ENCODE results near the gene PRPH.

Gene PRPH

DNA sequence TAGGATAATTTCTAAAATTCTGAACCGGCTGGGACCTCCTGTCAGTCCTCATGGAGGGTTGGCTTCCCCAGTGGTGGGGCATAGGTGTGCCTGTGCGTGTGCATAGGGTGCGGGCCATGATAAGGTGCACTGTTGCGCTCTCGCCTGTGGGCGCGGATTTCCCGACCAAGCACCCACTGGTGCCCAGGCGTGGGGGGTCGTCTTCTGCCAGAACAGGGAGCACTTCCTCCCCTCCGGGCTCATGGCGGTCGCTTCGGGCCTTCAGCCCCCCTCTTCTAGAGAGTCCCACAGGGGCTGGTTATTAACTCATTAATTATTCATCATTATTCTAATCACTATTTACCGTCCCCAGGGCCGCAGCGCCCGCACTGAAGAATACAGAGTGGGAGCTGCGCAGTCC, 39.3 kb downstream of the PRPH start:
- no peak for DNase-seq

DNA sequence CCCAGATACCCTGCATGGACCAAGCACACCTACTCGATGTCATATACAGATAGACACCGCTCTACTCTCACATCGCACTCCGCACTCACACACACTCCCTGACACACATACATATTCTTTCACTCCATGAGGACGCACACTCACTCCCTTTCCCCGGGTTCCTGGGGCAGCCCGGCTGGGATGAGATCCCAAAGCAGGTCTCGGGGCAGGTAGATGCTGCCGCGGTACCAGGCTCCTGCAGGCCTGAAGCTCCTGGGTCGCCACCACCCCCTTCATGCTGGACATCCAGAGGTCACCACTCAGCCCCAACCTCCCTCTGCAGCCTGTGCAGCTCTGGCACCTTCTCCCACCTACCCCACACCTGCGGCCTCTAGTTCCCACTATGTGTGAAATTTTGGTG, 39.7 kb downstream of the PRPH start:
- DNase-seq, result no peak

DNA sequence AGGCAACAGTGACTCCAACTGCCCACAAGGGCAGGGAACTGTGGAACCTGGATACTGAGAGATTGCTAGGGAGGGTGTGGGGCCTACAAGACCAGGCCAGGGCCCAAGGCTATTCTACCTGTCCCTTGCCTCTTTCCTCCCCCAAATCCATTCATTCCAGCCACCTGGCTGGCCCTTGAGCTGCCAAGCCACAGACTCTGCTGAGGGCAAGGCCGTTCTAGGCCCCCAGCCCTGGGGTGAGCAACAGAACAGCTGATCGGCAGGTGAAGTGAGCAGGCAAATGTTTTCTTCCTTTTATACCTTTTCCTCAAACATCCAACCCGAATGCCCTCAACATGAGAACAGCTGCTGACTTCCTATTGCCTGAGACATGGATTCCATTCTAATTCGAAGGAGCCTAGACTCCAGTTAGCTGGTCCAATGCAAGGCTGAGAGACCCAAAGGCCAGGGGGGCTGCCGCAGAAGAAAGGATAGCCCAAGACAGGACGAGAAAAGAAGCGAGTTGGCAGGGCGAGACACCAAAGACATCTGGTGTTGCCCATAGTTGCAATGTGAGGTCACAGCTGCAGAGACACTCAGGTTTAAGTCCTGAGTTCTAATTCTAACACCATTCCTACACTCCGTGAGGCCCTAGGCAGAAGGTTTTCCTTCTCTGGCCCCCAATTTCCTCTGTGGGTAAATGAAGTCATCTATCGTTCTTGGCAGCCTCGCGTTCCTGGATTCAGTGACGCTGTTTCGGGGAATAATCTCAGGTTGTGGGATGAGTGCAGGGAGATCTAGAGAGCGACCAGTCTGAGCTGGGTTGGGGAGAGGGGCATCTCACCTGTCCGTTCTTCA, 40.4 kb downstream of the PRPH start:
- no peak for DNase-seq

DNA sequence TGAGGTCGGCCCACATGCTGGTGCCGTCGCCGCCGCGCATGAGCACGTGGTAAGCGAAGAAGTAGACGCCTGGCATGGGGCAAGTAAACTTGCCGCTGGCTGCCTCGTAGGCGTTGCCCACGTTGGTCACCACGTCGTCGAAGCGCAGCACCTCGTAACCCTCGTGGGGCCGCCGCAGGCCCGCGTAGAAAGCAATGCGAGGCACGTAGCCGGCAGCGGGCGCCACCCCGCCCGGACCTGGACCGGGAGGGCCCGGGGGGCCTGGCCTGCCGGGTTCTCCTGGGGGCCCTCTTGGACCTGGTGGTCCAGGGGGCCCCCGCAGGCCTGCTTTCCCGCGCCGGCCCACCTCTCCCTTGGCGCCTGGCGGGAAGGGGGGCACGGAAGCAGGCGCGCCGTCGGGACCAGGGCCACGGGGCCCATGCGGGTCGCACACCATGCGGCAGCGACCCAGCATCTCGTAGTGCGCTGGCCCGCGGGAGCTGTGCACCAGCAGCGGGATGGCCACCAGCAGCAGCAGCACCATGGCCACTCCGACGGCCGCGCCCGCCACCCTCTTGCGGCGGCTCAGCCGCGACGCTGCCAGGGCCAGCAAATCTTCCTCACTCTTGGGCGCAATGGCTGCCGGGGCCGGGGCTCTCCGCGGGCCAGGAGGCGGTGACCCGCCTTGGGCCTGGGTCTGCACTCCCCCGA, 41.2 kb downstream of the PRPH start:
- no peak for DNase-seq

DNA sequence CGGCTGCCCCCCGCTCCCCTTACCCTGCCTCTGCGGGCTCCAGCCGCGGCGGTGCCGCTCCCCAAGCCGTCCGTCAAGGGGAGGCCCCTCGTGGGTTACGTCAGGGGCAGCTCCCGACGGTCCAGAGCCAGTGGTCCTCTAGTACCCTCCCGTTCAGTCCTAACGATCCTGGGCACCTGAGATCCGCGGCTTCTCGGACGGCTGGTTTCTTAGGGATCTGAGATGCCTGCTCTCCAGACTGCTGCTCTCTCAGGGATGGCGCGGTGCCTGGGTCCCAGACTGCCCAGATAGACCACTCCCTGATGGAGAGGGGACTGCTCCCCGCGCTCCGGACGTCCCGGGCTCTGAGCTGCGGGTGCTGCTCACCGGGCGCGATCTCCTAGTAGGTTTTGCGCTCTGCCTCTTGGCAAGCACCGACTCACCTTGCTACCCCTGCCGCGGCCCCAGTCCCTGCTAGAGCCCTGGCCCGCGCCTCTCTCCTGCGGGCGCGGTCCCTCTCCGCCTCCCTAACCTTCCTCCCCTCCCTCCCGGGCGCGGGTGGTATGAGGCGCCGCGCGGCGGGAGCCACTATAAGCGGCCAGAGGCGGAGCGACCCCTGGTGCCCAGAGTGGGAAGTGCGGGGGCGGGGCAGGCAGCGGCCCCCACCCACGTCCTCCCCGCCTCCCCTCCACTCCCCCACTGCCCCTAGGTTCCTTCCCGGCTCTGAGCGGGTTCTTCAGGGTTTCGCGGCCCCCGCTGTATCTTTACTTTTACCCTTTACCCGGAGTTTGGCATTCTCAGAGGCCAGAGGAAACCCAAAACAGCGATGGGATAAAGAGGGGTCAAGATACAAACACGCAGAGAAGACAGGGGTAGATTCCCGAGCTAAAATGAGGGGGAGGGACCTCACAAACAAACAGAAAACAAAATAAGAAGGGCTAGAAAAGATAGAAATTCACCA, 42.0 kb downstream of the PRPH start, which contains the start of gene C1QL4:
Gene C1QL4 (minus strand): TSS at position 544 of the 940 bp plus-strand sequence. CDS start 711 bp downstream, outside the sequence.
- peak; percentile 53 to 62 for DNase-seq

DNA sequence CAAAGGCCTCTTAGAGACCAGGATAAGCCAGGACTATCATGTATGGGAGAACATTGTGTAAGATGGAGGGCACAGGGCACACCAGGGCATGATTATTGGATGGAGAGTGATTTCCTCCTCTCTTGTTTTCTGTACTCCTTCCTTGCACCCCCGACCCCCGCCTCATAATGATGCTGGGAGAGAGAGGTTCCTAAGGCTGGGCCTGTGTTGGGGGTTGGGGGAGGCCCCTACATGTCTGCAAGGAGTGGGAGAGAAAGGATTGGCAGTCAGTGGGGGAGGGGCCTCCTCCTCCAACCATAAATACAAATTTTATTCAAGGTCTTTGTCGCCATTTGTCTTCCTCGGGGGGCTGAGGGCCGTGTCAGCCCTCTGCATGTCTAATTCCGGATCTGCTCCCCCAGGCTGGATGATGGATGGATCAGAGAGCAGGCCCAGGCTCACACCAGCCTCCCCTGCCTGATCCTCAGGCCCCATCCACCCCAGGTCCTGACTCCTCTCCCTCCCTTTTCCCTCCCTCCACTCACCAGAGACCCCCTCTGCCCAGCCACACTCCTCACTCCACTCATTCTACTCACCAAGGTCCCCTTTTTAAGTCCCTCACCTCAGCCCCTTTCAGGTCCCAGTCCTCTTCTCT, 44.0 kb downstream of the PRPH start:
- DNase-seq, result no peak

DNA sequence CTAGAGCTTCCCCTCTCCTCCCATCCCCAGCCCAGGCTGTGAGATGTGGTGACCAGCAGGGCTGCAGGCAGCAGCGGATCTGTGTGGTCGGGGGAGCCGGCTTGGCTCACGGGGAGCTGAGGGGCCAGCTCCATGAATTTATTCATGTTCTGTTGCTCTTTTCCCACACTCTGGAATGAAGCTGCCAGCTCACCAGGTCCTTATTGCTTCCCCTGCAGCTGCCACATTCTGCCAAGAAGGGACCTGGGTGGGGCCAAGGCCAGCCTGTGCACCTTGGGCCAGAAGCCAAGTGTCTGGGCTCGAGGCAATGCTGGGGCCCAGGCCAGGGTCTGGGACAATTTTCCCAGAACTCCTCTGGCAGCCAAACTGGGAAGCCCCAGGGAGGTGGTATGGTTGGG, 44.5 kb downstream of the PRPH start:
- no peak for DNase-seq

DNA sequence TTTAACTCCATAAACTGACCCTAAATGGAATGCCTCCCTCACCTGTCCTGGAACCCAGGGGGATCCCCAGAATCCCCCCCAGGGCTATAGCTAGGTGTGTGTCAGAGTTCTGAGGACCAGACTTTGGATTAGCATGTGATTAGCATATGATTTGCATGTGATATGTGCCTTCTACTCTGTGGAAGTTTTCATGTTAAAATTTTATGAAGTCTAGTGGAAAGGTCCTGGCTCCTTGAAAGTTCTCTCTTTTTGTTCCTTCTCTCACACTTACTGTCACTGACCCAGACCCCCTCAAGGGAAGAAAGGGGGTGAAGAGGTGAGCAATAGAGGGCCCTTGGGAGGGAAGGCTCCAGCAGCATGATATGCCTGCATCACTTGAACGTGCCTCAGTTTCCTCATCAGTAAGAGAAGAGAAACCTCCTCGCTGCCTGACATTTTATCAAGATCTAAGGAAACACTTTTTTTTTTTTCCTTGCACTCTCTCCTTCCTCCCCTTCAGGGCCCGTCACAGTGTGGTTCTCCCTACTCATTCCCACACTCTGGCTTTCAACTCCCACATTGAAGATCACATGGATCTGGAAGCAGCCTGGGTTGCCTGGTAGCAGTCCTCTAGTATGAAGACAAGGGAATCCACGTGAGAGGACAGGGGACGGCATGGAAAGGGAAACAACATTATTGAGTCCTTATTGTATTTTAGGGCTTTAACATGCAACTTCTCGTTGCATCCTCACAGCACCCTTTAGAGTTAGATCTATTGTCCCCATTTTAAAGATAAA, 45.3 kb downstream of the PRPH start:
- no peak for DNase-seq

DNA sequence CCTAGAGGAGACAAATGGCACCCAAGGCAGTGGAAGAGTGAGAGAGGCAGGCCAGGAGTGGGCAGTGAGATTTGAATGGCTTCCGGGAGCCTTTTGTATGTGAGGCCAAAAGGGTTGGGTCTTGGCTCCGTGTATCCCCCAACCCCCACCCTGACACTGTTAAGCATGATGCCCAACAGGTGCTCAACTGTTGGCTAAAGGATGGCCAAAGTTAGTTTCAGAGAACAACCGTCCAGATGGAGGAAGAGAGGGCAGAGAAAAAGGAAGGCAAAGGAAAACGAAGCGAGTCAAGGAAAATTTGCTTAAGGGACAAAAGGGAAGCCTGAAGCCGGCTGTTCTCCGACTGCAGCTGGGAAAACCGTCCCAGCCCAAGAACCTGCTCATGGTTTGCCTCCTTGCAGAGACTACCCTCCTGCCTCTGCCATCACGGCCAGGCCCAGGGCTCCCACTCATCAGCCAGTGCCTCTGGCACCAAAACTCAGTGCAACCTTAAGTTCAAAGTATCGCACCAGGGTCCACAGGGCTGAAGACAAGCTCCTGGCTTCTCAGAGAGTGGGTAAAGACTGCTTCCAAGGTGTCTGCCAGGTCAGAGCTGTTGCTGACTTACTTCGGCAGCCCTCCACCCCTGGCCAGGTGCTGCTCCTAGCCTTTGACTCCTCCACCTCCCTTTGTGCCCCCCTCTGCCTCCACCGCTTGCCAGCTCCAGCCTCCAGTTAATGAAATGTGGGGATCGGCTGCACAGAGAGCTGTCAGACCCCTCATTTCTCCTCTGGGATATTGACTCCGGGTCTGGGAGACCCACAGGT, 46.2 kb downstream of the PRPH start:
- DNase-seq, result no peak

DNA sequence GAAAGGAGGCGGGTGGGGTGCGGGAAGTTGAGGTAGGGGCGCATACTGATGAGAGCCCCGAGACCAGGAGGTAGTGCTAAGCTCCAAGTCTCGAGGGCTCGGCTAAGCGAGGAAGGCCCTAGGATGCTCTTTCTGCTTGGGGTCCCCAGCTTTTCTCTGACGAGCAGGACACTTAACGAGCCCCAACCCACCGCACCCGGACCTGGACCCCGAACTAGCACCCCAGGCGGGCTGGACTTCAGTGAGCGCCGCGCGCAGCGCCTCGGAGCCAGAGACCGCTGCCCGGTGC, 46.8 kb downstream of the PRPH start:
- no peak for DNase-seq

DNA sequence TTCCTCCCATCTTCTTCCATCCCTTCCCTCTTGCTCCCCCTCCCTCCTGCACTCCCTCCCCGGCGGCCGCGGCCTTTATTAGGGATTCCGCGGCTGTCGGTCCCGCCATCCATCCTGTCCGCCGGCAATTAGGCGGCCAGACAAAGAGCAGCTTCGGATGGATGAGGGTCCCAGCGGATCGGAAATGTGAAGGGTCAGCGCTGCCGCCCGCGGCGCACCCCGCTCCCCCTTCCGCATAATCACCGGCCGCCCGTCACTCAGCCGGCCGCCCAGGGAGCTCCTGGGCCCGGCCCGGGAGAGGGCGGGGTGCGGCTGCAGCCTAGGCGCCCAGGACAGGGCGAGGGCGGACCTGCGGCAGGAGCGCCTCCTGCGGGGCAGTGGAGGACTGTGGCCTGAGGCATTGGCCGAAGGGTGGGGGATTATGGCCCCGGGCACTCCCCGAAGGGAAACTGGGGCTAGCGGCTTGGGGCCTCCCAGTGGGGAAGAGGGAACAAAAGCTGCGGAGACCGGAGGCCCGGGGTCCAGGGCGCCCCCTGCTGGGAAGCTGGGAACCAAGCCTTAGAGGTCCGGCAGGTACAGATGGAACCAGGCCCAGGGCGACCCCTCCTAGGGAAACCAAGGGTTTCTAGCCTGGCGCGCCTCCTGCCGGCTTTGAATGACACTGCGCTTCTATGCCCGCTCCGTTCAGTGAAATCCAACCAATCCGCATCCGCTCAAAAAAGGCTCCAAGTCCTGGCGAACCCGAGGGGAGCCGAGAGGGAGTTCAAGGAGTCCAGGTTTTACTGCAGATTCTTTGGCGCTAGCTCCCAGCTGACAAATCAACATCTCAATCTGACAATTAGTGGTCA, 47.3 kb downstream of the PRPH start:
- peak in 1 of 2 experiments; percentile 24 for DNase-seq

DNA sequence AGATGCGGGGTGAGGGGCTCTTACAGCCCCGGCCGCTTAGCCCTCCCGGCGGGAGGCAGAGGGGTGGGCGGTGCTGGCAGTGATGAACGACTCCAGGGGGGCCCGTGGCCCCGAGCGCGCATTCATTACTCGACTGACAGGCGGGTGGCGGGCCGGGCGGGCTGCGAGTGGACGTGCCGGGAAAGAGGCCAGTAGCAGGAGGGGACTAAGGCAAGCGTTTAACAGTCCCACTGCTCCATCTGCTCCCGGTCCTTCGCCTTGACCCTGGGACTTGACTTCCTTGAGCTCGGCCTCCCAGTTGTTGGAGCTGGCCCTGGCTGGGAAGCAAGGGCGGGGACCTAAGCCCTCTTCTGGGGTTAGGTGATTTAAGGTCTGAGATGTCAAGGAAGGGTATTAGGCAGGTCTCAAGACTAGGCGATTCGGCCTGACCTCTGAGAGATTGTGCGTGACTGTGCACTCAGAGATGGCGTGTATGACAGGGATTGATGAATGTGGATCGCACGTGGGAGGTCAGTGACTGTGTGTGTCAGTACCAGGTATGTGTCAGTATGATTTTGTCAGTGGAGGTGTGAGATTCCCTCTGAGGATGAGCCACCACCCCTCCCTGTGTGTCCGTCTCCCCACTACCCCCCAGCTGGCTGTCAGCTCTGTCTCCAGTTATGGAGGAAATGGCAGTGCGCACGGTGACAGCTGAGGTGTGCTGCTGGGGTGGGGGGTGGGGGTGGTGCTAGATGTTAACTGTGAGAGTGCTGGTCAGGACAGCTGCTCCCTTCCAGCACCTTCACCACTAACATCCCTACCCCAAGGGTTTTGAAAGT, 48.2 kb downstream of the PRPH start:
- no peak for DNase-seq

DNA sequence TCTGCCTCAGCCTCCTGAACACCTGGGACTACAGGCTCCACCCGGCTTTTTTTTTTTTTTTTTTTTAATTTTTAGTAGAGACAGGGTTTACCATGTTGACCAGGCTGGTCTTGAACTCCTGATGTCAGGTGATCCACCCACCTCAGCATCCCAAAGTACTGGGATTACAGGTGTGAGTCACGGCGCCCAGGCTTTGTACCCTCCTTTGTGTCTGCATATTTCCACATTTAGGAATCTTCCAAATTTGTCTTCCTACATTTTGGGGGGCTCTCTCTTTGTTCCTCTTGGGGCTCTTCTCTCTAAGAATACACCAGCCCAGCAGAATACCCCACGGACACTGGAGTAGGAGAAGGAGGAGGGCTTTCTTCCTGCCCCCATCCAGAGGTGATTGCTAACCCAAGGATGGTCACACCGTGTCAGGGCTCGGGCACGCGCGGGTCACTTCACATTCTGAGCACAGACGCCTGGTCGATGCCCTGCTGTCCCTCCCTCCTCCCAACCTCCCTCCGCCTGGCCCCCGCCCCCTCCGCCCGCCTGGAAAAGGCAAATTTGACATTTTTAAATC, 49.6 kb downstream of the PRPH start:
- no peak for DNase-seq

DNA sequence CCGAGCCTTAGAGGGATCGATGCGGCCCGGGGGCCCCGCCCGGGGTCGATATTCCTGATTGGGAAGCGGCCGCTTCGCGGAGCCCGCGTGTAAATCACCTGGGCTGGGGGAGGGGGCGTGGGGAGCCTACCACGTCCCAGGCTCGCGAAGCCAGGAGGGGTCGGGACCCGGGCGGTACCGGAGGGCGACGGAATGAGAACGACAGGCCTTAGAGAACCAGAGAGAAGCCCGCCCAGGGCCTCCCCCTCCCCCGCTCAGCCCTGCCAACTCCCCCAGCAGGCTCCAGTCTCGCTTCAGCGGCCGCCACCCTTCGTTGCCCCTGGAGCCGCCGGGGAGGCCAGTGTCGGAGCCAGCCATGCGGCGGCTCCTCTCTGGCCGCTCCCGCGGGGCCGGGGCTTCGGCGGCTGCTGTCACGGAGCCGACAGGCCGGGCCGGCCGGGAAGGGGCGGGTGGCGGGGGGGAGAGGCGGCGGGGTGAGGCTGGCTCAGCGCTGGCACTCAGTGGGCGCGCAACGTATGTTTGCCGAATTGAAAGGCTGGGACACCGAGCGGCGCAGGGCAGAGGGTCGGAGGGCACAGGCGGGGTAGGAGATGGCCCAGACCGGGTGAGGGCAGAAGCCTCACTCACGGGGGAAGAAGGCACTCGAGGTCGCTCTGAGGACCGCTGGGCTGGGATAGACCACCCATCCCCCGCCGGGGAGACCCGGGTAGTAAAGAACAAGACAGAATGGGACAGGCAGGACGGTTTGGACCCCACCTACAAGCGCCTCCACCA, 50.3 kb downstream of the PRPH start:
- no peak for DNase-seq

DNA sequence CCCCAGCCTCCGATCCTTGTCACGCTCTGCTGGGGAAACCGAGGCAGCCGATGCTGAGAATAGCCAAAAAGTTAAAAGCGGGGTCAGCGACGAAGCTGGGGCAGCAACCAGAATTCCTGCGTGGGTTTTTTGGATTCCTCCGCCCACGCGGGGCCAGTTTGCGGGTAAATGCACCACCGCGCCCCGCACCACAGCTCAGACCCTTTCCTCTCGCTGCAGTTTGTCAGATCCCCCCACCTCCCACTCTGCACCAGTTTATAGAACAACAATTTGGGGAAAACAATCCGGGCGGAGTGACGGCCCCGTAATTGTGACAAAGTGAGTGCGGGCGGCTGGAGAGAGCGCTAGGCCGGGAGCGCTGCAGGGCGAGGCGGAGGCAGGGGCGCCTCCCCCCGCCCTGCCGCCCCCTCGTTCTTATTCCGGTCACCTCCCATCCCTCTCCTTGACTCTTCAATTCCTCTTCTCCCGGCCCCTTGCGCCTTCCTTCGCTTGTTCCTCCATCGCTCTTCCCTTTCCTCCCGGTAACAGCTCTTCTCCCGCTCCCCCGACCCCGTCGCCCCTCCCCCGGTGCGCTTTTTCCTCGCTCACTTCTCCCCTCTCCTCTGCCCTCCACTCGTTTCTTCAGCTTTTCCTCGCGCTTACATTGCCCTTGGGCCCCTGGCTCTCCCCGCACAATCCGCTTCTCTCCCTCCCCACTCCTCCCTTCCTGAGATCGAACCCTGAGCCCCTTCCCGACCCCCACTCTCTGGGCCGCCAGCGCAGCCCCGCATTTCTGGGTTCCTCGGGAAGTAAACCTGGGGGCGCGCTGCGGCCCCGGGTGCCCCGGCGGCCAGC, 51.1 kb downstream of the PRPH start:
- DNase-seq, result no peak

DNA sequence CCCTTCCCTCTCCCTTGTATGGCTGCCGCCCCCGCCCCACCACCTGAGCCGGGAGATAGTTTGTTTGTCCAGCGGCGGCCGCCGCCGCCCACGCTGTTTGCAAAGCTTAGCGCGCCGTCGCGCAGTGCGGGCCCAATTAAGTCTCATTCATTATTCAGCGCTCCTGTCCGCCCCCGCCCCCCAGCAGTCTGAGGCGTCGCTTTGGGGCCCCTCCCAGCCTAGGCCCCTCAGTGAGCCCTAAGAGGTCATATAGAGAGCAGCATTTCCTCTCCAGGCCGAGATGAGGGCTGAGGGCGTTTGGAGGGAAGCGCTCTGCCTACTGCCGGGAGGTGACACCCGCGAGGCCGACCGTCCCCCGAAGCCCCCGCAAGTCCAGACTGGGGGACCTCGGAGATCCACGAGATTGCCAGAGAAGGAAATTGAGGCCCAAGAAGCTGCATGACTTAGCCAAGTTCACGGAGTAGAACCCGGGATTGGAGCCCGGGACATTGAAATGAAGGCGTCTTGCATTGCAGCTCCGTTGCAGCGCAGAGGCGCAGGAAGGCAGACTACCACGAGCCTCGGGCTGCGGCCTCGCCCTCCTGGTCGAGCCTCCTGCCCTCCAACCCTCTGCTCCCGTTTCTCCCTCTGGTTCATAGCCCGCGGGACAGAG, 51.8 kb downstream of the PRPH start, which contains the start of gene DNAJC22:
Gene DNAJC22 (plus strand): TSS at position 230 of the 652 bp plus-strand sequence. CDS start 1,985 bp downstream, outside the sequence.
- DNase-seq, result no peak
